HepG2 (cell line): Measurements from ENCODE around the gene PLET1. TPM values are rescaled to one million over a fixed set of nuclear protein-coding genes. Genes with fewer than 3 reads are reported as not detected.
A peak's percentile ranks its signal among the peaks of the same experiment; 100 is the strongest.

ENCODE experiments used
- ATF7 ChIP-seq, 2 experiments: fragments of 450-650 bp in 1 of 2; sonication (generic) in 1 of 2; formaldehyde crosslinking in 1 of 2; IDR thresholded peaks; 2 replicates each; pipeline versions ENCODE4 v1.4.0 to v1.6.1; 2016 to 2020; ENCODE audit warnings: antibody characterized with exemption in 1 of 2, mild to moderate bottlenecking in 1 of 2, missing genetic modification reagents in 1 of 2
- BHLHE40 ChIP-seq: IDR thresholded peaks from 2 replicates; pipeline ENCODE4 v1.6.1; 2011; ENCODE audit warnings: low read length, improper control_type of control experiment
- DNMT3B ChIP-seq: conservative IDR thresholded peaks from 2 replicates; pipeline ENCODE4 v1.6.1; 2016; ENCODE audit warnings: missing biosample characterization, control low read depth
- DPF2 ChIP-seq: sonication (generic); formaldehyde crosslinking; IDR thresholded peaks from 2 replicates; pipeline ENCODE4 v1.4.0; 2020; ENCODE audit warnings: mild to moderate bottlenecking, low read depth, missing genetic modification reagents, borderline replicate concordance
- HINFP ChIP-seq: sonication (generic); formaldehyde crosslinking; IDR thresholded peaks from 2 replicates; pipeline ENCODE4 v1.4.0; 2020; ENCODE audit warnings: low read depth, mild to moderate bottlenecking, missing genetic modification reagents
- HNF4G ChIP-seq, 2 experiments: sonication (generic) in 1 of 2; formaldehyde crosslinking in 1 of 2; IDR thresholded peaks; 2 replicates each; pipeline versions ENCODE4 v1.4.0 to v1.6.1; 2011 to 2020; ENCODE audit warnings: borderline replicate concordance in 2 of 2, low read depth in 2 of 2, mild to moderate bottlenecking in 2 of 2, low read length in 1 of 2, missing genetic modification reagents in 1 of 2, moderate library complexity in 1 of 2
- KAT2B ChIP-seq: fragments of 150-350 bp; IDR thresholded peaks from 2 replicates; pipeline ENCODE4 v1.6.1; 2014; ENCODE audit warnings: low read depth, low read length, borderline replicate concordance
- MXD3 ChIP-seq: IDR thresholded peaks from 2 replicates; pipeline ENCODE4 v1.6.1; 2016; ENCODE audit warnings: mild to moderate bottlenecking, missing biosample characterization, missing genetic modification reagents
- NAIF1 ChIP-seq: sonication (generic); formaldehyde crosslinking; IDR thresholded peaks from 2 replicates; pipeline ENCODE4 v1.5.0; 2020; ENCODE audit warnings: mild to moderate bottlenecking, missing genetic modification reagents, borderline replicate concordance
- POLR2AphosphoS5 ChIP-seq: IDR thresholded peaks from 2 replicates; pipeline ENCODE4 v1.6.1; 2012; ENCODE audit warnings: low read depth, low read length
- RFX3 ChIP-seq: IDR thresholded peaks from 2 replicates; pipeline ENCODE4 v1.6.1; 2016; ENCODE audit warnings: missing biosample characterization, missing genetic modification reagents
- SRY ChIP-seq: sonication (generic); formaldehyde crosslinking; IDR thresholded peaks from 2 replicates; pipeline ENCODE4 v1.8.0; 2022; ENCODE audit warnings: mild to moderate bottlenecking, missing genetic modification reagents
- TEF ChIP-seq: sonication (generic); formaldehyde crosslinking; IDR thresholded peaks from 2 replicates; pipeline ENCODE4 v1.5.0; 2020; ENCODE audit warnings: missing genetic modification reagents
- YEATS4 ChIP-seq: sonication (generic); formaldehyde crosslinking; IDR thresholded peaks from 2 replicates; pipeline ENCODE4 v1.4.0; 2020; ENCODE audit warnings: missing genetic modification reagents, borderline replicate concordance
- ZNF33B ChIP-seq: sonication (generic); formaldehyde crosslinking; IDR thresholded peaks from 2 replicates; pipeline ENCODE4 v1.5.1; 2020; ENCODE audit warnings: mild to moderate bottlenecking, missing genetic modification reagents
- ZNF639 ChIP-seq: conservative IDR thresholded peaks from 2 replicates; pipeline ENCODE4 v1.6.1; 2018; ENCODE audit warnings: missing genetic modification reagents
- ZNF678 ChIP-seq: sonication (generic); formaldehyde crosslinking; IDR thresholded peaks from 2 replicates; pipeline ENCODE4 v1.4.0; 2020; ENCODE audit warnings: mild to moderate bottlenecking, missing genetic modification reagents
- ZNF691 ChIP-seq: sonication (generic); formaldehyde crosslinking; IDR thresholded peaks from 2 replicates; pipeline ENCODE4 v1.4.0; 2020; ENCODE audit warnings: missing genetic modification reagents, low read depth, mild to moderate bottlenecking, borderline replicate concordance
- ZNF800 ChIP-seq: sonication (generic); formaldehyde crosslinking; IDR thresholded peaks from 2 replicates; pipeline ENCODE4 v1.4.0; 2020; ENCODE audit warnings: missing genetic modification reagents
- ZNF816 ChIP-seq: sonication (generic); formaldehyde crosslinking; IDR thresholded peaks from 2 replicates; pipeline ENCODE4 v1.8.0; 2022; ENCODE audit warnings: missing genetic modification reagents, mild to moderate bottlenecking, borderline replicate concordance
- ZSCAN22 ChIP-seq: sonication (generic); formaldehyde crosslinking; IDR thresholded peaks from 2 replicates; pipeline ENCODE4 v1.4.0; 2020; ENCODE audit warnings: mild to moderate bottlenecking, missing genetic modification reagents
- polyA plus RNA-seq, 8 experiments: library from polyadenylated mRNA; depleted of rRNA in 3 of 8; stranded (reverse) in 7 of 8; unstranded in 1 of 8; fragments of >200 nt; fragmentation: Illumina TruSeq in 4 of 8; extraction: Trizol in 4 of 8; gene quantifications; 2 replicates each; pipeline versions ENCODE4 v1.2.1 to v1.2.3, GENCODE V29; 2011 to 2016; ENCODE audit warnings: low read depth in 4 of 8, missing spikeins in 1 of 8, mixed read lengths in 1 of 8; ENCODE audit not compliant: insufficient read depth in 1 of 8
- total RNA-seq, 5 experiments: library from RNA; depleted of rRNA; stranded (reverse); fragments of >200 nt; fragmentation: Illumina TruSeq; extraction: Trizol; gene quantifications; 2 replicates each; pipeline ENCODE4 v1.2.3, GENCODE V29; 2016; ENCODE audit warnings: low read depth in 1 of 5

PLET1 gene
- total and polyA plus RNA-seq, 2 of the 13 experiments (the other 11 are each of a cell fraction or from before 2014, with no cell fraction given): not detected

- peak; percentile 37; the same call in 1 of the 2 replicates for TF ChIP-seq ZNF800 (CRISPR knock-in tag)
- peak; percentile 88 for TF ChIP-seq SRY (CRISPR knock-in tag)
- TF ChIP-seq DNMT3B (CRISPR knock-in tag): 0 out of 2 replicates have a peak, but pooled peaks have one; percentile 75
- TF ChIP-seq TEF (CRISPR knock-in tag): no peak
- no peak for TF ChIP-seq RFX3
- TF ChIP-seq NAIF1: 0 out of 2 replicates have a peak, but pooled peaks have one; percentile 24
- TF ChIP-seq KAT2B: no peak
- no peak for TF ChIP-seq BHLHE40
- TF ChIP-seq MXD3 (CRISPR knock-in tag): peak; percentile 91
- no peak for TF ChIP-seq ATF7 (IDR thresholded peaks at IDR 0.05)
- 0 out of 2 replicates have a peak, but pooled peaks have one; percentile 46 for TF ChIP-seq ATF7 (CRISPR knock-in tag; IDR thresholded peaks at IDR 0.05)
- TF ChIP-seq ZNF816 (CRISPR knock-in tag): 0 out of 2 replicates have a peak, but pooled peaks have one; percentile 37
- no peak for TF ChIP-seq DPF2 (CRISPR knock-in tag)
- TF ChIP-seq POLR2AphosphoS5: peak; percentile 92
- 0 out of 2 replicates have a peak, but pooled peaks have one; percentile 14 for TF ChIP-seq HINFP
- 0 out of 2 replicates have a peak, but pooled peaks have one; percentile 42 for TF ChIP-seq ZNF678
- TF ChIP-seq ZNF691: peak; percentile 74
- TF ChIP-seq ZNF33B (CRISPR knock-in tag): peak; percentile 53; the same call in 1 of the 2 replicates
- TF ChIP-seq ZNF639 (CRISPR knock-in tag): 0 out of 2 replicates have a peak, but pooled peaks have one; percentile 37
- no peak for TF ChIP-seq HNF4G (IDR thresholded peaks at IDR 0.05; ENCODE audit: borderline replicate concordance, low read depth, low read length)
- peak; percentile 49; the same call in 1 of the 2 replicates for TF ChIP-seq HNF4G (CRISPR knock-in tag; IDR thresholded peaks at IDR 0.05; ENCODE audit: borderline replicate concordance, low read depth)
- TF ChIP-seq YEATS4 (CRISPR knock-in tag): peak; percentile 87
- TF ChIP-seq ZSCAN22 (CRISPR knock-in tag): no peak
Observed at GRCh38 chr11:112226062-112226830, 34.4 kb downstream of the PLET1 start, which contains the start of gene PTS (continued).
